ENCODE results near the gene STK17B.

GRCh38 chr2:196101325-196101991 lies 69.9 kb downstream of the STK17B start:
- TF ChIP-seq MAX (IDR thresholded peaks at IDR 0.05) = no peak
- TF ChIP-seq CTCF (IDR thresholded peaks at IDR 0.05; ENCODE audit: control extremely low read depth in 1 of 3, insufficient read depth in 1 of 3, low read depth in 1 of 3, low read length in 3 of 3) = no peak
- TF ChIP-seq SAP30 (IDR thresholded peaks at IDR 0.05; ENCODE audit: insufficient read depth, insufficient replicate concordance, low read length) = no peak
- TF ChIP-seq SRF (IDR thresholded peaks at IDR 0.05; ENCODE audit: low read depth, low read length) = no peak

All from H1 (cell line).